Measurements from ENCODE around the gene RNASE8.

Gene RNASE8

GRCh38 chr14:21091821-21092272 is 34.2 kb downstream of the RNASE8 start:
- Histone ChIP-seq H3K9me3 (ENCODE audit: control insufficient read depth in 2 of 2, low read length in 2 of 2) (no peaks in the 10 kb centered on the region), H3K4me1 (ENCODE audit: control insufficient read depth in 2 of 2, insufficient read depth in 2 of 2, low read length in 2 of 2) (peaks cover 6 to 22% of the 10 kb centered on the region in 2 donors), H3K9ac (ENCODE audit: low read depth in 1 of 2, low read length in 2 of 2) (no peak overlapping the region), H3K36me3 (ENCODE audit: control insufficient read depth in 2 of 2, insufficient read depth in 2 of 2, low read length in 2 of 2) (peaks cover 15 to 26% of the 10 kb centered on the region in 2 donors), H3K4me3 (ENCODE audit: low read length in 2 of 2) (no peak overlapping the region), H3K27me3 (ENCODE audit: control insufficient read depth in 2 of 2, insufficient read depth in 2 of 2, low read length in 2 of 2) (no peaks in the 10 kb centered on the region), H3K27ac (ENCODE audit: low read depth in 2 of 2, low read length in 2 of 2) (peak overlapping the region in 1 of 2 donors; percentile 9)

GRCh38 chr14:21092273-21093011 is 34.8 kb downstream of the RNASE8 start:
- Histone ChIP-seq H3K27ac (ENCODE audit: low read depth in 2 of 2, low read length in 2 of 2) (peak overlapping the region in 1 of 2 donors; percentile 9), H3K9me3 (ENCODE audit: control insufficient read depth in 2 of 2, low read length in 2 of 2) (no peaks in the 10 kb centered on the region), H3K27me3 (ENCODE audit: control insufficient read depth in 2 of 2, insufficient read depth in 2 of 2, low read length in 2 of 2) (no peaks in the 10 kb centered on the region), H3K36me3 (ENCODE audit: control insufficient read depth in 2 of 2, insufficient read depth in 2 of 2, low read length in 2 of 2) (peaks cover 14 to 23% of the 10 kb centered on the region in 2 donors), H3K4me3 (ENCODE audit: low read length in 2 of 2) (no peak overlapping the region), H3K4me1 (ENCODE audit: control insufficient read depth in 2 of 2, insufficient read depth in 2 of 2, low read length in 2 of 2) (peaks cover 12 to 26% of the 10 kb centered on the region in 2 donors), H3K9ac (ENCODE audit: low read depth in 1 of 2, low read length in 2 of 2) (no peak overlapping the region)

- Histone ChIP-seq H3K36me3 (ENCODE audit: control insufficient read depth in 2 of 2, insufficient read depth in 2 of 2, low read length in 2 of 2) (peaks cover 14 to 19% of the 10 kb centered on the region in 2 donors), H3K27ac (ENCODE audit: low read depth in 2 of 2, low read length in 2 of 2) (no peak overlapping the region), H3K27me3 (ENCODE audit: control insufficient read depth in 2 of 2, insufficient read depth in 2 of 2, low read length in 2 of 2) (no peaks in the 10 kb centered on the region), H3K4me1 (ENCODE audit: control insufficient read depth in 2 of 2, insufficient read depth in 2 of 2, low read length in 2 of 2) (peaks cover 13 to 26% of the 10 kb centered on the region in 2 donors), H3K9ac (ENCODE audit: low read depth in 1 of 2, low read length in 2 of 2) (no peak overlapping the region), H3K9me3 (ENCODE audit: control insufficient read depth in 2 of 2, low read length in 2 of 2) (no peaks in the 10 kb centered on the region), H3K4me3 (ENCODE audit: low read length in 2 of 2) (no peak overlapping the region)
Observed at GRCh38 chr14:21093018-21093417, 35.4 kb downstream of the RNASE8 start.

GRCh38 chr14:21093769-21094681 is 36.4 kb downstream of the RNASE8 start:
- H3K36me3 ChIP-seq (ENCODE audit: control insufficient read depth in 2 of 2, insufficient read depth in 2 of 2, low read length in 2 of 2), result peaks cover 12 to 13% of the 10 kb centered on the region in 2 donors
- no peak overlapping the region for H3K4me3 ChIP-seq (ENCODE audit: low read length in 2 of 2)
- no peaks in the 10 kb centered on the region for H3K9me3 ChIP-seq (ENCODE audit: control insufficient read depth in 2 of 2, low read length in 2 of 2)
- no peaks in the 10 kb centered on the region for H3K27me3 ChIP-seq (ENCODE audit: control insufficient read depth in 2 of 2, insufficient read depth in 2 of 2, low read length in 2 of 2)
- H3K27ac ChIP-seq (ENCODE audit: low read depth in 2 of 2, low read length in 2 of 2), result no peak overlapping the region
- H3K4me1 ChIP-seq (ENCODE audit: control insufficient read depth in 2 of 2, insufficient read depth in 2 of 2, low read length in 2 of 2), result peaks cover 16 to 26% of the 10 kb centered on the region in 2 donors
- no peak overlapping the region for H3K9ac ChIP-seq (ENCODE audit: low read depth in 1 of 2, low read length in 2 of 2)

GRCh38 chr14:21095430-21096205 is 38.0 kb downstream of the RNASE8 start:
- H3K4me3 ChIP-seq (ENCODE audit: low read length in 2 of 2), result no peak overlapping the region
- H3K4me1 ChIP-seq (ENCODE audit: control insufficient read depth in 2 of 2, insufficient read depth in 2 of 2, low read length in 2 of 2), result peaks cover 20 to 26% of the 10 kb centered on the region in 2 donors
- no peak overlapping the region for H3K9ac ChIP-seq (ENCODE audit: low read depth in 1 of 2, low read length in 2 of 2)
- H3K27ac ChIP-seq (ENCODE audit: low read depth in 2 of 2, low read length in 2 of 2), result no peak overlapping the region
- H3K9me3 ChIP-seq (ENCODE audit: control insufficient read depth in 2 of 2, low read length in 2 of 2), result no peaks in the 10 kb centered on the region
- no peaks in the 10 kb centered on the region for H3K27me3 ChIP-seq (ENCODE audit: control insufficient read depth in 2 of 2, insufficient read depth in 2 of 2, low read length in 2 of 2)
- peaks cover 7 to 10% of the 10 kb centered on the region in 2 donors for H3K36me3 ChIP-seq (ENCODE audit: control insufficient read depth in 2 of 2, insufficient read depth in 2 of 2, low read length in 2 of 2)

- Histone ChIP-seq H3K9me3 (ENCODE audit: control insufficient read depth in 2 of 2, low read length in 2 of 2) (no peaks in the 10 kb centered on the region), H3K4me3 (ENCODE audit: low read length in 2 of 2) (no peak overlapping the region), H3K4me1 (ENCODE audit: control insufficient read depth in 2 of 2, insufficient read depth in 2 of 2, low read length in 2 of 2) (peaks cover 20 to 34% of the 10 kb centered on the region in 2 donors), H3K27ac (ENCODE audit: low read depth in 2 of 2, low read length in 2 of 2) (peak overlapping the region in 1 of 2 donors; percentile 81), H3K9ac (ENCODE audit: low read depth in 1 of 2, low read length in 2 of 2) (no peak overlapping the region), H3K27me3 (ENCODE audit: control insufficient read depth in 2 of 2, insufficient read depth in 2 of 2, low read length in 2 of 2) (no peaks in the 10 kb centered on the region), H3K36me3 (ENCODE audit: control insufficient read depth in 2 of 2, insufficient read depth in 2 of 2, low read length in 2 of 2) (peaks cover 2 to 5% of the 10 kb centered on the region in 2 donors)
Observed at GRCh38 chr14:21096438-21096837, 38.8 kb downstream of the RNASE8 start.

- Histone ChIP-seq H3K9me3 (ENCODE audit: control insufficient read depth in 2 of 2, low read length in 2 of 2) (no peaks in the 10 kb centered on the region), H3K36me3 (ENCODE audit: control insufficient read depth in 2 of 2, insufficient read depth in 2 of 2, low read length in 2 of 2) (no peaks in the 10 kb centered on the region), H3K4me1 (ENCODE audit: control insufficient read depth in 2 of 2, insufficient read depth in 2 of 2, low read length in 2 of 2) (peaks cover 24 to 41% of the 10 kb centered on the region in 2 donors), H3K27ac (ENCODE audit: low read depth in 2 of 2, low read length in 2 of 2) (peak overlapping the region; percentile 79 to 81), H3K27me3 (ENCODE audit: control insufficient read depth in 2 of 2, insufficient read depth in 2 of 2, low read length in 2 of 2) (no peaks in the 10 kb centered on the region), H3K9ac (ENCODE audit: low read depth in 1 of 2, low read length in 2 of 2) (peak overlapping the region; percentile 49 to 55), H3K4me3 (ENCODE audit: low read length in 2 of 2) (peak overlapping the region; percentile 53 to 60)
Observed at GRCh38 chr14:21096978-21097635, 39.5 kb downstream of the RNASE8 start.

GRCh38 chr14:21097636-21098075 is 40.0 kb downstream of the RNASE8 start:
- H3K4me3 ChIP-seq (ENCODE audit: low read length in 2 of 2), result peak overlapping the region; percentile 53 to 60
- H3K9ac ChIP-seq (ENCODE audit: low read depth in 1 of 2, low read length in 2 of 2), result peak overlapping the region; percentile 49 to 55
- H3K27me3 ChIP-seq (ENCODE audit: control insufficient read depth in 2 of 2, insufficient read depth in 2 of 2, low read length in 2 of 2), result no peaks in the 10 kb centered on the region
- H3K9me3 ChIP-seq (ENCODE audit: control insufficient read depth in 2 of 2, low read length in 2 of 2), result no peaks in the 10 kb centered on the region
- peaks cover 26 to 46% of the 10 kb centered on the region in 2 donors for H3K4me1 ChIP-seq (ENCODE audit: control insufficient read depth in 2 of 2, insufficient read depth in 2 of 2, low read length in 2 of 2)
- no peaks in the 10 kb centered on the region for H3K36me3 ChIP-seq (ENCODE audit: control insufficient read depth in 2 of 2, insufficient read depth in 2 of 2, low read length in 2 of 2)
- peak overlapping the region; percentile 79 to 81 for H3K27ac ChIP-seq (ENCODE audit: low read depth in 2 of 2, low read length in 2 of 2)

Measured in mucosa of rectum (tissue), 2 donors.